ENCODE measurements around the gene BET1L. TPM values are rescaled to one million over a fixed set of nuclear protein-coding genes. Genes with fewer than 3 reads are reported as not detected.
"Not testable (repeated sequence)": the region's sequence is repeated elsewhere in the genome, so short reads cannot be mapped to it uniquely, and the experiment has no call there.

The BET1L gene
- total RNA-seq, 1 donor from 2014 or later = 20.5 TPM

GRCh38 chr11:227824-228379 is 20.7 kb upstream of the BET1L start:
- ATAC-seq = no peak

DNA sequence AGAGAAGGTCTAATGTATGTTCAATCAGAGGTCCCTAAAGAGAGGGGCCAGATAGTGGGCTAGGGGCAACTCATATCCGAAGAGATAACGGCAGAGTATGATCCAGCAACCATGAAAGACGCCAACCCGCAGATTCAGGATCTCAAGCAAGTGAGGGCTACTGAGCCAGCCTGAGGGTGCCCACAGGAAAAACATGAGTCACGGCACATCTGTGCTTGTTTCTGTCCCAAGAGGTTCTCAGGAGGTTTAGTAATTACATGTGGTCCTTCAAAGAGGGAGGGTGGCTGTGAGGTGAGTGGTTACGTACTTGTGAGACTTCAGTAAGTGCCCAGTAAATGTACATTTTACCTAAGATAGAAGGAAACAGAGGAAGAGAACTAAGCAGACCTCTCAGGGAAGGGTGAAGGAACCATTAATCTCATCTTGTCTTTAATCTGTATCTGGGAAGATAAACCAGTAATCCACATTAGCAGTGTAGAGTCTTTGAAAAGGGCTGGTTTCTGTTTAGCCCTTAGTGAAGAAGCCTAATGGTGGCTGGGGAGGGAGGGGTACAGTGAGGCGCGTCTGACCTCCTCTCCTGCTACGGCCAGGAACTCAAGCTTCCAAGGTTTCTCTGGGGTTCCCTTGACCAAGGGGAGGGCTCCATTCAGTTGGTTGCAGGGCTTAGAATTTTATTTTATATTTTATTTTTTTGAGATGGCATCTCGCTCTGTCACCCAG is 18.7 kb upstream of the BET1L start:
- ATAC-seq = no peak

GRCh38 chr11:224424-224823 is 17.2 kb upstream of the BET1L start:
- ATAC-seq = no peak

DNA sequence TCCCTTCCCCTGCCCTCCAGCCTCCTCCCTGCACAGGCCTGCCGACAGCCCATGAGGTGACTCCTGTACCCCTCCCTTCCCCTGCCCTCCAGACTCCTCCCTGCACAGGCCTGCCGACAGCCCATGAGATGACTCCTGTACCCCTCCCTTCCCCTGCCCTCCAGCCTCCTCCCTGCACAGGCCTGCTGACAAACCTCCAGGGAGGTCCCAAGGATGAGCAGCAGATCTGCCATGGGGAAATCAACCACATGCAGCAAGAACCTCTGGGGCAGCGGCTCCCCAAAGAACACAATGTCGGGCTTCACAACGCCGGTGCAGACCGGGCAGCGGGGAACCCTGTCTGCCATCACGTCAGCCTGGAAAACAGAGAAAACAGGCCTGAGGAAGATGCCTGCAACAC is 16.7 kb upstream of the BET1L start:
- no peak for ATAC-seq

DNA sequence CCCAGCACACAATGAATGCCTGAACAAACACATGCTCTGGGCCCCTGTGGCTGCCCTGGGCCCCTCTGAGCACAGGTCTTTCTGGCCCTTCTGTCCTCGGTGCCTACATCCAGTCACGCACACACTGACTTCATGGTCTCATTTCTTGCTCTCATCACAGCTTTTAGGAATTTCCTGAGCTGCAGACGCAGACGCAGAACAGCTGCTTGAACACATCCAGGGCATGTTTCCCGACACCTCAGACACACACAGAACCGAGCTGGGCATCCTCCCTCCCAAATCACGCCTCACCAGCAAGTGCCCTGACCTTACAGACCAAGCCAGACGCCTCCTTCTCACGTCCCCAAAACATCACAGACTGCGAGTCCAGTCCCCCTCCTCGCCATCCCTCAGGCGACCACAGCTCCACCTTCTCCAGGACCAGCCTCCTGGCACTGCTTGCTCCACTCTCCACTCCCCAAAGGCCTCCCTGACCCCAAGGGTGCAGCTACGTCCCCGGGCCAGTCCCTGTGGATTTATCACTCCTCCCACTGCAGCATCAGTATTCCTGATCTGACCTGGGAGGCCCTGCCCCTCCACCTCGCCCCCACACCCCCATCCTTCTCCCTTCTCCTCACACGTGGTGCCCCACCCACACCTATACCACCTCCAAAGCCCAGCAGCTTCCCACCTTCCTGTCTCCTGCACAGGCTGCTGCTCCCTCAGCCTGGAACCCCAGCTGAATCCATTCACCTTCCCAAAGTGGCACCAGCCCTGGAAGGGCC is 16.0 kb upstream of the BET1L start:
- ATAC-seq = peak; percentile 24

GRCh38 chr11:221998-222789 is 15.0 kb upstream of the BET1L start:
- no peak for ATAC-seq

GRCh38 chr11:221539-221938 is 14.3 kb upstream of the BET1L start:
- ATAC-seq = no peak

DNA sequence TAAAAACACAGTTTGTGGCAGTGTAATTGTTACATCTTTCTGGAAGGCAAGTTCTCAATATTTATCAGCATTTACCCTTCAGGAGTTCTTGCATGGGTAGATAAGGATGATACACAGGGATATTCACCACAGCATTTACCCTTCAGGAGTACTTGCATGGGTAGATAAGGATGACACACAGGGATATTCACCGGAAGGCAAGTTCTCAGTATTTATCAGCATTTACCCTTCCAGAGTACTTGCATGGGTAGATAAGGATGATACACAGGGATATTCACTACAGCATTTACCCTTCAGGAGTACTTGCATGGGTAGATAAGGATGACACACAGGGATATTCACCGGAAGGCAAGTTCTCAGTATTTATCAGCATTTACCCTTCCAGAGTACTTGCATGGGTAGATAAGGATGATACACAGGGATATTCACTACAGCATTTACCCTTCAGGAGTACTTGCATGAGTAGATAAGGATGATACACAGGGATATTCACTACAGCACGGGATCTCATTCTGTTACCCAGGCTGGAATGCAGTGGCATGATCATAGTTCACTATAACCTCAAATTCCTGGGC is 13.5 kb upstream of the BET1L start:
- ATAC-seq = not testable (repeated sequence)

DNA sequence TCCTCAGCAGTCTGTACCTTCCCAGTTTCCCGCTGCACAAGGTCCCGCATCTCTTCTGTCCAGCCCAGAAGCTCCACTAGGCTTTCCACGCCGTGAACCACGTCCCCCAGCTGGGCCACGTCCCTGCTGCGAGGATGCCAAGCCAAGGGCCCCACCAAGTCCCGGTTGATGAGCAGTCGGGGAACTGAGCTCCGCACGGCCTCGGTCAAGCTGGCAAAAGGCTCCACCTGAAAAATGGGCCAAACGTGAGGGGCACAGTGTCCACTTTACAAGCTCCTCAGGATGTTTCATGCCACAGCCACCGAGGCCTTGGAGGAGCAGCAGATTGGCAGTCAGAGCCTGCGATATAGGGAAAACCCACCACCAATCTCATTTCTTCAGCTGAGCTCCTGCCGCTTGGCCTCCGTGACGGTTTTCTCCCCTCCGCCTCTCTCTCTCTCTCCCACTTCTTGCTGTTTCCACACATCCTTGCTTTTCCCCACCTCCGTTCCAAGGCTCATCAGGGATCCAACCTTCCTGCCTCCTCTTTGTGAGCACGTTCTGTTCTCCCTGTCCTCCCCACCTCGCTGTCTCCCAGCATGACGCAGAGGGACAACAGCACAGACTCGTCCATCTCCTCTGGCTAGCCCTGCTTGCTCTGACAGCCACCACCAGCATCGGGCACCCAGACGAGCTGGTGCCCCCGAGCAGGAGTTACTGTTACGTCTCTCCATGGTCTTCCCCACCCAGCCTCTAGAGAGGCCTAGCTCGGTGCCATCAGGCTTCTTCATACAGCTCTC is 11.8 kb upstream of the BET1L start:
- ATAC-seq = no peak

DNA sequence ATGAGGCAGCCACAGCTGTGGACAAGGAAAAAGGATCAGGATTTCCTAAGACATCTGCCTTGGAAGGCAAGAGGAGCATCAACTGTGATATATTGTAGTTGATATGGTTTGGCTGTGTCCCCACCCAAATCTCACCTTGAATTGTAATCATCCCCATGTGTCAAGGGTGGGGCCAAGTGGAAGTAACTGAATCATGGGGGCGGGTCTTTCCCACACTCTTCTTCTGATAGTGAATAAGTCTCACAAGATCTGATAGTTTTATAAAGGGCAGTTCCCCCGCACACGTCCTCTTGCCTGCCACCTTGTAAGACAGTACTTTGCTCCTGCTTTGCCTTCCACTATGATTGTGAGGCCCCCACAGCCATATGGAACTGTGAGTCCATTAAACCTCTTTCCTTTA is 10.5 kb upstream of the BET1L start:
- no peak for ATAC-seq

- ATAC-seq = no peak
Observed at GRCh38 chr11:216081-216974, 9.1 kb upstream of the BET1L start.

- ATAC-seq = peak; percentile 60
Observed at GRCh38 chr11:215581-216037, 8.4 kb upstream of the BET1L start.

- ATAC-seq = no peak
Observed at GRCh38 chr11:214083-214482, 6.9 kb upstream of the BET1L start.

DNA sequence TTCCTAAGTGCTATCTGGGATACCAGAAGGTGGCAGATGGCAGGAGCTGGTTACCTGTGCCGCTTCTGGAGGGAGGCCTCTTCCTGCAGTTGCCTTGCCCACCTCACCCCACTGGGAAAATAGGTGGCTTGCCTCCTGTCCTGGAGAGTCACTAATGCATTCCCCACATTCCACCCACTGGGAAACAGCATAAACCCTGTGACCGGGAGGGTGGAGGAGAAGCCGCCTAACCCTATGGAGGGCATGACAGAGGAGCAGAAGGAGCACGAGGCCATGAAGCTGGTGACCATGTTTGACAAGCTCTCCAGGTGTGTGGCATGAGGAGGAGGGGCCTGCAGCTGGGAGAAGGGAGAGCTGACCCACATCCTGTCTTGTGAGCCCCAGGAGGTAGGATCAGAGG is 5.9 kb upstream of the BET1L start:
- no peak for ATAC-seq

DNA sequence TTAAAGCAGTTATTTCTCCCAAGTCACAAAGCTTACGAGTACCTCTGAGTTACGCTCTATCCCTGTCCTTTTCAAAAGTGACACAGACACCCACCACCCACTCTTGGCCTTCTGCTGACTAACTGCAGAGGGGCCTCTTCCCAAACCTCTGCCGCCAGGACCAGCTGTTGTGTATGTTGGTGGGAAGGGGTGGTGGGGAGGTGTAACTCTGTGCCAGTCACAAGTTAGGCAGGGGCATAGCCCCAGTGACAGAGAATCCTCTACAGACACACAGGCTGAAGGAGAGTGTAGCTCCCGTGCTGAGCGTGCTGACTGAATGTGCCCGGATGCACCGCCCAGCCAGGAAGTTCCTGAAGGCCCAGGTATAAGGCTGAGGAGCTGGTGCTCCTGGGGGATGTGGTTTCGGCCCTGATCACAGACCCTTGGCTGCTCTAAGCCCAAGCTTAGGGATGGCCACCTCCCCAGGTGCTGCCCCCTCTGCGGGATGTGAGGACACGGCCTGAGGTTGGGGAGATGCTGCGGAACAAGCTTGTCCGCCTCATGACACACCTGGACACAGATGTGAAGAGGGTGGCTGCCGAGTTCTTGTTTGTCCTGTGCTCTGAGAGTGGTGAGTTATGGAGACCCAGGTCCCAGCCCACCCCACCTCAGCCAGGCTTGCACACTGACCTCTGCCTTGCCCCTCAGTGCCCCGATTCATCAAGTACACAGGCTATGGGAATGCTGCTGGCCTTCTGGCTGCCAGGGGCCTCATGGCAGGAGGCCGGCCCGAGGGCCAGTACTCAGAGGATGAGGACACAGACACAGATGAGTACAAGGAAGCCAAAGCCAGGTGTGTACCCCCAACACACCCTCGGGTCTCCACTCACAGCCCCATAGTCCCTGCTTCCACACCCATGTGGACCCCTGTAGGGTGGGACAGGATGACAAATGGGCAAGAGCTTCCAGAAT is 5.2 kb upstream of the BET1L start:
- ATAC-seq = no peak

DNA sequence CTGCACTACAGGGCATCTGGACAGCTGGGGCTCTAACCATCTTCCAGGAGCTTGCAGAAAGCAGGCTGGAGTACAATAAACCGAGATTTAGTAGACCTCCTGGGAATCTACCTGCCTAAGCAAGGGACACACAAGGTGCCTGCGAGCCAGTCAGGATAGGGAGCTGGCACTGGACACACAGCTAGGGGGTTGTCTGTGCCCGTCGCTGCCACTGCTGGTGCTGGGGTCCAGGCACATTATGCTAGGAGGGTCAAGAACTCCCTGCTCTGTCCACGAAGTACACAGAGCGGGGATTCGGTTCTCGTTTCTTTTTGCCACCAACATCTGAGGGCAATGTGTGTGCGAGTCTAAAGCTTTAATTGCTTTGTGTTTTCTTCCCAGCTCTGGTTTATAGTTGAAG is 4.5 kb upstream of the BET1L start:
- ATAC-seq = no peak

DNA sequence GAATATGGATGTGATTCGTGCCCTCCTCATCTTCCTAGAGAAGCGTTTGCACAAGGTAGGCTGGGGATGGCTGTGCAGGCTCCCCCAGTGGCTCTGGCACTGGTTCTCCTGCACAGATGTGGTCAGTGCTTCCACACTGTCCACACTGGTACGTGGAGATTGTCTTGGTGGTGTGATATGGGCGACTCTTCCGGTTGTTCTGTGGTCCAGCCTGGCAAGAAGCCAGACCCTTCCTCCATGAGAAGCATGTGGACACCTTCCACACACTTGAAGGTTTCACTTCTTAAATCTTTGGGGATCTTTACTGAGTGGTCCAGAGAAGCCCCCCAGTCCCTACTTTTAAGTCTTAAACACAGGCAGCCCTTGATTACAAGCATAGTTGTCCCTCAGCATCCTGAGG is 4.1 kb upstream of the BET1L start:
- ATAC-seq = no peak

GRCh38 chr11:210803-211180 is 3.6 kb upstream of the BET1L start:
- ATAC-seq = no peak

DNA sequence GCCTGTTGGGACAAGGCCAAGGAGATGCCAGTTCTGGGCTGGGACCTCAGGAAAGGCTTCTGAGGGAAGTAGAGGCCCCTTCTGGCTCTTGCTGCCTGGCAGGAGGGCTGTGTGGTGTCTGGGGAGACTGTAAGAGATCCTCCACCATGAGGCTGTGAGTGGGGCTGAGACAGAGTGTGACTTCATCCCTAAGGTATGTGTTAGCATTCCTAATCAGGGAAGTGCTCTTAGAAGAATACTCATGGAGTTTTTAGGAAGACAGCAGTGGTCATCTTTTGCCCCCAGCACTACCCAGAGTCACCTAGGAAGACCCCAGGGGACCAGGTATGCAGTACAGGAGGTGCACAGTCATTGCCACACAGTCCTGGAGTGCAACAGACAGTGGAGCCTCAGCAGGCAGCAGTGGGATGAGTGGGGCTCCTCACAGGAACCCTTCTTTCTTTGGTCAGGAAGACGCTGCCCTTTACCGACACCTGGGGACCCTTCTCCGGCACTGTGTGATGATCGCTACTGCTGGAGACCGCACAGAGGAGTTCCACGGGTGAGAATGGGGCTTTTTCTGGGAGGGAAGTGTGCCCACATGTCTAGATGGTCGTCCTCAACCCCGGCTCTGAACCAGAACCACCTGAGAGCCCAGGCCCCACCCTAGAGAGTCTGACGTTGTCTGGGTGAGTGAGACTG is 3.1 kb upstream of the BET1L start:
- ATAC-seq = no peak

All from esophagus mucosa (tissue), 1 donor.